Type B pancreatic cell (in vitro differentiated cells): Measurements from ENCODE around the gene HSP90AB1. TPM values are rescaled to one million over a fixed set of nuclear protein-coding genes. Genes with fewer than 3 reads are reported as not detected.
A peak's percentile ranks its signal among the peaks of the same experiment; 100 is the strongest.

Source experiments
- DNase-seq: peaks from one replicate; pipeline ENCODE4 v3.0.0; 2021; ENCODE audit warnings: mixed read lengths; ENCODE audit not compliant: unreplicated experiment; ENCODE audit errors: extremely low spot score
- H3K27ac Mint-ChIP-seq: 2 replicates; pipeline ENCODE4 v1.8.0; 2021; ENCODE audit warnings: mild to moderate bottlenecking, mixed read lengths
- H3K27me3 Mint-ChIP-seq: 2 replicates; pipeline ENCODE4 v1.8.0; 2021; ENCODE audit warnings: mixed read lengths
- H3K36me3 Mint-ChIP-seq: 2 replicates; pipeline ENCODE4 v1.8.0; 2021; ENCODE audit warnings: mixed read lengths
- H3K4me1 Mint-ChIP-seq: one replicate; pipeline ENCODE4 v1.8.0; 2021; ENCODE audit warnings: mixed read lengths; ENCODE audit not compliant: unreplicated experiment
- H3K4me3 Mint-ChIP-seq: 2 replicates; pipeline ENCODE4 v1.8.0; 2021; ENCODE audit warnings: mild to moderate bottlenecking, mixed read lengths
- H3K9me3 Mint-ChIP-seq: 2 replicates; pipeline ENCODE4 v1.8.0; 2021; ENCODE audit warnings: mixed read lengths
- total RNA-seq: library from RNA; stranded (reverse); gene quantifications from 2 replicates; pipeline ENCODE4 v1.2.1, GENCODE V29; 2021; ENCODE audit warnings: low replicate concordance
- TF ChIP-seq, protein P1 (sequence below): fragments of 200-600 bp; sonication (generic); conservative IDR thresholded peaks from 2 replicates; pipeline ENCODE4 v1.5.0; 2021; ENCODE audit warnings: antibody characterized with exemption, mild to moderate bottlenecking

HSP90AB1 gene
- total RNA-seq, 1 donor from 2014 or later = 1,082 TPM

DNA sequence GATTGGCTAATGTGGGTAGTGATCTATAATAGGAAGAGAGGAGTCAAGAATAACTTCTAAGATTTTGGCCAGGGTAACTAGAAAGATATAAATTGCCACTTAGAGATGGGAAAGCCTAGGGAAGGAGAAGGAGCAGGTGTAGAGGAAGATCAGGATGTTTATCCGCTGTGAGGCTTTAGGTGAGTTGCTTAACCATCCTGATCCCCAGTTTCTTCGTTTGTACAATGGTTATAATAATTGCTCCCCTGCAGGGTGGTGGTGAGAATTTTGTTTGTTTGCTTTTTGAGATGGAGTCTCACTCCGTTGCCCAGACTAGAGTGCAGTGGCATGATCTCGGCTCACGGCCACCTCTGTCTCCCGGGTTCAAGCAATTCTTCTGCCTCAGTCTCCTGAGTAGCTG, 32.6 kb upstream of the HSP90AB1 start:
- H3K27me3 Mint-ChIP-seq = peaks cover 9% of the 10 kb centered on the region
- H3K4me1 Mint-ChIP-seq = peaks cover 17% of the 10 kb centered on the region
- no peaks in the 10 kb centered on the region for H3K9me3 Mint-ChIP-seq
- H3K36me3 Mint-ChIP-seq = no peaks in the 10 kb centered on the region
- TF ChIP-seq, protein P1, sequence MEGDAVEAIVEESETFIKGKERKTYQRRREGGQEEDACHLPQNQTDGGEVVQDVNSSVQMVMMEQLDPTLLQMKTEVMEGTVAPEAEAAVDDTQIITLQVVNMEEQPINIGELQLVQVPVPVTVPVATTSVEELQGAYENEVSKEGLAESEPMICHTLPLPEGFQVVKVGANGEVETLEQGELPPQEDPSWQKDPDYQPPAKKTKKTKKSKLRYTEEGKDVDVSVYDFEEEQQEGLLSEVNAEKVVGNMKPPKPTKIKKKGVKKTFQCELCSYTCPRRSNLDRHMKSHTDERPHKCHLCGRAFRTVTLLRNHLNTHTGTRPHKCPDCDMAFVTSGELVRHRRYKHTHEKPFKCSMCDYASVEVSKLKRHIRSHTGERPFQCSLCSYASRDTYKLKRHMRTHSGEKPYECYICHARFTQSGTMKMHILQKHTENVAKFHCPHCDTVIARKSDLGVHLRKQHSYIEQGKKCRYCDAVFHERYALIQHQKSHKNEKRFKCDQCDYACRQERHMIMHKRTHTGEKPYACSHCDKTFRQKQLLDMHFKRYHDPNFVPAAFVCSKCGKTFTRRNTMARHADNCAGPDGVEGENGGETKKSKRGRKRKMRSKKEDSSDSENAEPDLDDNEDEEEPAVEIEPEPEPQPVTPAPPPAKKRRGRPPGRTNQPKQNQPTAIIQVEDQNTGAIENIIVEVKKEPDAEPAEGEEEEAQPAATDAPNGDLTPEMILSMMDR = no peak
- DNase-seq = no peak
- no peak overlapping the region for H3K4me3 Mint-ChIP-seq
- H3K27ac Mint-ChIP-seq = no peak overlapping the region

DNA sequence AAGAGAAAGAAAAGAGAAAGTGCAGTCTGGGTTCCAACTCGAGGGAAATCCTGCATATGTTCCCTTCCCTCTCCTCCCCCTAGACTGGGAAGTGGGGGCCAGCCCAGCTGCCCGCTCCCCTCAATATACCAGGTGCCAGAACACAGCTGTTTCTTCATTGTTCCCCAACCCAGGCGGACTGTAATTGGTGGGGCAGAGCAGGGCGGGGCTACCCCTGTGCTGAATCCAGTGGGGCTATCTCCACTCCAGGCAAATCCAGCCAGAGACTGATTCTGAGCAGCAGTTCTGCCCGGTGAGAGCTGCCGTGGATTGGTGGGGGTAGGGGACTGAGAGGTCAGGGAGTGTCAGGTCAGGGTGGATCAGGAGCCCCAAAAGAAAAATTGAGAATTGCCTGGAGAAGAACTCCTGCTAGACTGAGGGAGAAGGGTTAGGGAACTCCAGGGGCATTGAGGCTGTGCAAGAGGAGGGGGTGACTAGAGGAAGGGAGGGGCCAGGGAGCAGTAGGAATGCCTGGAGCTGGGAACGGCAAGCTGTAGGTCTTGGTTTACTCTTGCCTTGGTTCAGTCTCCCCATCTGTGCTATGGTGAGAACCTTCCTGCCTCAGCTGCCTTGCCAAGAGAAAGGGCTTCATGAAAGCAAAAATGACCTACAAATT, 30.1 kb upstream of the HSP90AB1 start, which contains the start of gene MYMX:
Gene MYMX (plus strand): TSS at position 250 of the 655 bp plus-strand sequence. CDS start 546 bp downstream, outside the sequence.
- Mint-ChIP-seq H3K27me3 (peaks cover 13% of the 10 kb centered on the region), H3K36me3 (no peaks in the 10 kb centered on the region), H3K4me1 (peaks cover 22% of the 10 kb centered on the region), H3K27ac (peak within 1 kb of the TSS; percentile 76), H3K4me3 (peak within 1 kb of the TSS; percentile 64), H3K9me3 (no peaks in the 10 kb centered on the region)
- TF ChIP-seq, protein P1 = no peak
- DNase-seq = no peak

DNA sequence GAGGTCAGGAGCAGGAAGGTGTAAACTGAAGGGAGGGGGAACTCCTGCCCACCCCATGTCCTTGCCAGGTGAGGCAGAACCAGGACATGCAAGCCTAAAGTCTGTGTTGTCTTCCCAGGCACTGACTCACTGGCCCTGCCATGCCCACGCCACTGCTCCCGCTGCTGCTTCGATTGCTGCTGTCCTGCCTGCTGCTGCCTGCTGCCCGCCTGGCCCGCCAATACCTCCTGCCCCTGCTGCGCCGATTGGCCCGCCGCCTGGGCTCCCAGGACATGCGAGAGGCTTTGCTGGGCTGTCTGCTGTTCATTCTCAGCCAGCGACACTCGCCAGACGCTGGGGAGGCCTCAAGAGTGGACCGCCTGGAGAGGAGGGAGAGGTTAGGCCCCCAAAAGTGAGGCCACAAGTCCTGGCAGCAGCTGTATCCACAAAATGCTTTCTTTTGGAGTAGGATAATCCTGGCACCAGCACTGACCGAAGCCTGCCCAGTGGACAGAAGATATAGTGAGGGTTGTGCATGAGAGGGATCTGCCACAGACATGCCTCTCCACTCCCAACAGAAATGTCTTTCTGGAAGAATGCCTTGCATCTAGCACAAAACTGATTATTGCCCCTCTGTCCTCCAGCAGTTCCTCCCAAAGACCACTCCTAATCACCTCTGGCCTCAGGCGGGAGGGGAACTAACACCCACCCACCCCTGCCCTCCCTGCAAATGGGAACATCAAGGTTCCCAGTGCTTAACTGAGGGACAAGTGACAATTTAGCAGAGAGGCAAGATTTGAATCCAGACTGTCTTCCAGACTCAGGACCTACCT, 29.4 kb upstream of the HSP90AB1 start:
- H3K27me3 Mint-ChIP-seq = peaks cover 13% of the 10 kb centered on the region
- H3K4me1 Mint-ChIP-seq = peaks cover 23% of the 10 kb centered on the region
- no peaks in the 10 kb centered on the region for H3K36me3 Mint-ChIP-seq
- TF ChIP-seq, protein P1 = no peak
- DNase-seq = no peak
- H3K27ac Mint-ChIP-seq = peak overlapping the region; percentile 76
- H3K9me3 Mint-ChIP-seq = no peaks in the 10 kb centered on the region
- H3K4me3 Mint-ChIP-seq = no peak overlapping the region

DNA sequence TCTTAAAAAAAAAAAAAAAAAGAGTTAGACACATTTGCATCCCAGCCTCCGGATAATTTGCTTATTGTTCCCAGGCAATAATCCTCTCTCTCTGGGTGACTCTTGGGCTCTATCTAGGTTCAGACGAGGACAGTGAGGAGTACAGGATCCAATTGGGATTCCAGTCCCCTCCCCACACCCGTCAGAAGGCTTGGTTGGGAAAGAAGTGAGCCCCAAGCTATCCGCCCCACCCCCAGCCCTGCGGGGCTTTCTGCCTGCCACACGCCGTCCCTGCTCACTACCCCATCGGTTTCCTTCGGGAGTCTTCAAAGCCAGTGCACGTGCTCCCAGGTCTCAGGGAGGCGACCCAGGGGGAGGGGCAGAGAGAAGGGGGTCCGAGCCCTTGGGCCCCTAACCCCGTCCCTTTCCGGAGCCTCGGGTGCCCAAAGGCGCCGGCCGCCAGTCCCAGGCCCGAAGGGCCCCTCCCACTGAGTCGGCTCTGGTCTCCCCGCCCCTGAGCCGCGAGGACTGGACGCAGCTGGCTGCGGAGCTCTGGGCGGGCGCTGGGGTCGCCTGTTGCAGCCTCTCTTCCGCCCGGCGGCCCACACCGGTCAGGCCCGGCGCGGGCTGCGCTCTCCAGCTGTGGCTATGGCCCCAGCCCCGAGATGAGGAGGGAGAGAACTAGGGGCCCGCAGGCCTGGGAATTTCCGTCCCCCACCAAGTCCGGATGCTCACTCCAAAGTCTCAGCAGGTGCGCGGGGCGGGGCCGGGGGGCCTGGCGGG, 27.7 kb upstream of the HSP90AB1 start:
- Mint-ChIP-seq H3K4me1 (peaks cover 32% of the 10 kb centered on the region), H3K27ac (peak overlapping the region; percentile 69)
- DNase-seq = peak; percentile 79

More for the DNA sequence above, 27.7 kb upstream of the HSP90AB1 start:
- TF ChIP-seq, protein P1 = no peak
- no peaks in the 10 kb centered on the region for H3K36me3 Mint-ChIP-seq
- no peaks in the 10 kb centered on the region for H3K9me3 Mint-ChIP-seq
- peaks cover 19% of the 10 kb centered on the region for H3K27me3 Mint-ChIP-seq
- peak overlapping the region; percentile 82 for H3K4me3 Mint-ChIP-seq
